GM21423 (cell line): ENCODE results near the gene PHLDA2.

Source experiments
- ATAC-seq: cut with Tn5 transposase; IDR thresholded peaks from one replicate; pipeline ENCODE4 v1.9.1; 2021; ENCODE audit warnings: mild to moderate bottlenecking, moderate library complexity; ENCODE audit not compliant: unreplicated experiment

The PHLDA2 gene

DNA sequence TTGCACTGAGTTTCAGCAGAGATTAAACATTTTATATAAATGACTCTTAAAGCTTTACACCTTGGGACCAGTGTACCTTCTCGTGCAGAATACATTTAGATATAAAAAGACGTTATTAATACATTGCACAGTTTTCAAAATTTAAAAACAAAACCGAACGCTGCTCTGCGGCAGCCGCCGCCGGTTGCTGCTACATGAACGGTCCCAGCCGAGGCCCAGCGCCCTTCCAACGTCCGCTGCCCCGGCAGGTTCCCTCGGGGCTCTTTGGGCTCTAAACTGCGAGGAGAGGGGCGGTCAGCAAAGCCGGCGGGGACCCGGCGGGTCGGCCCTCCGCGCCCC is 45.6 kb downstream of the PHLDA2 start:
- ATAC-seq = no peak

DNA sequence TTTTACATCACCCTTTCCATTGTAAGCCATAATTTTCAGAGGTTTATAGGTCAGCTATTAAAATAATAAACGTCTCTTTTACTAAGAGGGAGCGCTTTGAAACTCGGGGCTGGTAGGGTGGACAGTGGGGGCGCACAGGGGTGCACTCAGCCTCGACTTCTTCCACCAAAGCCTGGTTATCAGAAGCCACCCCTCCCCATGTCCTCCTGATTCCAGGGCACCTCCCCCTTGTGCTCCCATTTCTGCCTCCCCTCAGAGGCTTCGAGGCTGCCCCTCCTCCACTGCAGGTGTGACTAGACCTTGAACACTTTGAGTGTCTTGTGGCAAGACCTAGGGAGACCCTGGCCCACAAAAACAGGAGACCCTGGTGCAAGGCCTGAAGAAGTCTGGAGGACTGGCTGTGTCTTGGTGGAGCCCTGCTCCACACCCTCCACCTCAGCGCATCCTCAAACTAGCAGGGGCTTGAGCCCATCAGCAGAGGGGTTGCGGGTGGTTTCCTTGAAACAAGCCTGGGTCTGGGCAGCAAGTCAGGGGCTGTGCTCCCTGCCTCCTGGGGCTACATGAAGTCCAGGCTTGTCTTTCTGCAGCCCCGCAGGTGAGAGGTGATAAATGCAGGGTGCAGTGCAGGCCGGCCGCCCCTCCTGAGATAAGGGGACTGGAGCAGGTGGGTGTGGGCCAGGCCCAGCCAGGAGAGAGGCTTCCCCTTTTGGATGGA is 46.7 kb downstream of the PHLDA2 start:
- no peak for ATAC-seq

DNA sequence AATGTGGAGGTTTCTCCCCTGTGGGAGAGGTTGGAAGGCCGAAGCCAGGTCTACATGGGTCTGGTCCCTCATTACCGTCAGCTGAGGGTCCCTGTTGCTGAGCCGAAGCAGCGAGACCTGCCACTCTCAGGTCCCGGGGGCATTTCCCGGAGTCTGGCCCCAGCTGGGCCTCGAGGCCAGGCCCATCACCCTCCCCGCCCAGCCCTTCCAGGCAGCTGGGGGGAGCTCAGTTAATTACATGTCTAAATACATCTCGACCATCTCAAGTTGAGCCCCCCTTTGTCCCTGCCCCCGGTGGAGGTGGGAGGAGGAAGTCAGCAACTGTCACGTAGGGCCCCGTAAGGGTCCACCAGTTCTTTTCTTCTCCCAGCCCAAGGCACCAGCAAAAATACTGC is 47.2 kb downstream of the PHLDA2 start:
- ATAC-seq = no peak

DNA sequence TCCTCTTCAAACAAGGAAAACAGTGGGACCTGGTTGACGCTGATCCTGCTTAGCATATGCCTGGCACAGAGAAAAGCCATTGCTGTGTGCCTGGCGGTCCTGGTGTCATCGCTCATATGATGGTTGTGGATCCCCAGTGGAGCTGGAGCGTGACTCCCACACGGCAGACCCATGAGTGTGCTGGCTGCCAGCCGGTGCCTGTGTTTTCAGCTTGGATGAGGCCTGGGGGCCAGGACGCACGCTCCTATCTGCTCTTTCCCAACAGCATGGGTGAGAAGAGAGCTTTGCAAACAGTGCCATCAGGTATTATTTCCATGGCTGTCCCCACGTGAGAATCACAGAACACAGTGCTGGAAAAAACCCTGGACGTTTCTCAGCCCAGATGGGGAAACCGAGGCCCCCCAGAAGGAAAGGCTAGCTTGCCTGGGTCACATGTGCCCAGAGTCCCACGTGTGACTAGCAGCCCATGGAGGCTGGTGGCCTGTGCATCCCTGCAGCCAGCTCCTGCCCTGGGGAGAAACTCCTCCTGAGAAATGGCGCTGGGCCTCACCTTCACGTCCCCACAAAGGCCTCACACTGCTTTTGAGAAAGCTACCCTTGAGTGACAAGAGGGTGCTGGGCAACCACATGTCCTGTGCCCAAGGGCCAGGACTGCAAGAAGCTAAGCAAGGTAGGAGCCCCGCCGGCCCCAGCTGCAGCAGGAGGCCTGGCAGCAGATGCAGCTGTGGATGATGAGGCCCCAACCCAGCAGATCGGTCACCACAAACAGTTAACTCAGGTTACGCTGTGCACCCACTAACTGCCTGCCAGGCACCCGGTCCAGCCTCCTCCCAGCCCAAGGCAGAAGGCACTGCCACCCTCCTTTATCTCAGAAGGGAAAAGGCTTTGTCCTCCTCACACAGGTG is 47.9 kb downstream of the PHLDA2 start:
- ATAC-seq = no peak

DNA sequence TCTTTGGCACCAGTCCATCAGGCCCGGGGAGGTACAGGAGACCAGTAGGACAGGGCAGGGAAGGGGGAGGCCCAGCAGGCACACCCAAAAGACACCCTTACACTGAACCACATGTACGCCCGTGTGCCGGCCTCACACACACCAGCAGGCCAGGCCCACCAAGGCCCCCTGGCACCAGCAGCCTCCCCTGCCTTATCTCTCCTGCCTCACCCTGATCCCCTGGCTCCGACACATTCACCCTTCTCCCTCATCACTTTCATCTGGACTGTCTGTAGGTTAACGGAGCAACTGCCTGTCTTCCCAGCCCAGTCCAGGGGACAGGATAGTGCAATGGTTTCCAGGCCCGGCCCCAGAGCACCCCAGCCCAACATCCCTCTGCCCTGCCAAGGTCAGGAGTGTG is 48.6 kb downstream of the PHLDA2 start:
- no peak for ATAC-seq

DNA sequence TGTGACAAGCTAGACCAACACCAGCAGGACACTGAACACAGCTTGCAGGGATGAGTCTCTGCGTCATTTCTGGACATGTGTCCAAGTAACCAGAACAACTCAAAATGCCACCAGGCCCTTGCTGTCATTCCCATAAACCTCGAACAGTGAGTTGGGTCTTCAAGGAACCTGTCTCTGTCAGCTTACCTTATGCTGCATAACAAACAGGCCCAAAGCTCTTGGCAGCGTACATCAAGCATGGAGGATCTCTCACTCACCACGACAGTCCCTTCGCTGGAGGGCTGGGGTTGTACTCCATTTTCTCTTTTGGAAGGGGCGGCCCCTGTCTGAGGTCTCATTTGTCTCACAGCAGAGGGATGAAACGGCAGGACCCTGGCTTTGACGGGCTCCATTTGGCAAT is 50.4 kb downstream of the PHLDA2 start:
- ATAC-seq = no peak
